ENCODE data around the gene ANO3.

GRCh38 chr11:26704249-26704648 is 372.3 kb downstream of the ANO3 start:
- TF ChIP-seq, protein P1, sequence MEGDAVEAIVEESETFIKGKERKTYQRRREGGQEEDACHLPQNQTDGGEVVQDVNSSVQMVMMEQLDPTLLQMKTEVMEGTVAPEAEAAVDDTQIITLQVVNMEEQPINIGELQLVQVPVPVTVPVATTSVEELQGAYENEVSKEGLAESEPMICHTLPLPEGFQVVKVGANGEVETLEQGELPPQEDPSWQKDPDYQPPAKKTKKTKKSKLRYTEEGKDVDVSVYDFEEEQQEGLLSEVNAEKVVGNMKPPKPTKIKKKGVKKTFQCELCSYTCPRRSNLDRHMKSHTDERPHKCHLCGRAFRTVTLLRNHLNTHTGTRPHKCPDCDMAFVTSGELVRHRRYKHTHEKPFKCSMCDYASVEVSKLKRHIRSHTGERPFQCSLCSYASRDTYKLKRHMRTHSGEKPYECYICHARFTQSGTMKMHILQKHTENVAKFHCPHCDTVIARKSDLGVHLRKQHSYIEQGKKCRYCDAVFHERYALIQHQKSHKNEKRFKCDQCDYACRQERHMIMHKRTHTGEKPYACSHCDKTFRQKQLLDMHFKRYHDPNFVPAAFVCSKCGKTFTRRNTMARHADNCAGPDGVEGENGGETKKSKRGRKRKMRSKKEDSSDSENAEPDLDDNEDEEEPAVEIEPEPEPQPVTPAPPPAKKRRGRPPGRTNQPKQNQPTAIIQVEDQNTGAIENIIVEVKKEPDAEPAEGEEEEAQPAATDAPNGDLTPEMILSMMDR (IDR thresholded peaks at IDR 0.05): no peak
- TF ChIP-seq POLR2A (IDR thresholded peaks at IDR 0.05) (no peak), POLR2AphosphoS5 (IDR thresholded peaks at IDR 0.05; ENCODE audit: insufficient read depth in 1 of 2, low read depth in 1 of 2) (no peak)

All from vagina (tissue), 2 donors.